H1 (cell line): ENCODE results near the gene CILP. TPM values are rescaled to one million over a fixed set of nuclear protein-coding genes. Genes with fewer than 3 reads are reported as not detected.

Source experiments
- RNF2 ChIP-seq: fragments of 200-900, 300-1000 bp; sonication (generic); IDR thresholded peaks from 2 replicates; pipeline ENCODE4 v1.7.1; 2016; ENCODE audit warnings: borderline replicate concordance, low read depth, mild to moderate bottlenecking, antibody characterized with exemption, low read length; ENCODE audit not compliant: poor library complexity, severe bottlenecking; ENCODE audit errors: missing control alignments
- polyA plus RNA-seq, 7 experiments: library from polyadenylated mRNA; depleted of rRNA in 3 of 7; stranded (reverse) in 5 of 7; unstranded in 2 of 7; fragments of >200 nt in 5 of 7; fragments of 200-250 nt in 2 of 7; gene quantifications; 1 replicate in 5 of 7; 2 replicates in 1 of 7; 4 replicates in 1 of 7; pipeline versions ENCODE4 v1.2.1 to v1.2.3, GENCODE V29; 2011 to 2013; ENCODE audit warnings: missing spikeins in 2 of 7, mixed read lengths in 2 of 7
- total RNA-seq: library from RNA; stranded (reverse); fragmentation: NEBNext Ultra II Directional; extraction: Animal tissue kit (Norgen Biotek cat#: 25700); gene quantifications from 2 replicates; pipeline ENCODE4 v1.2.1, GENCODE V29; 2021

CILP gene
- total and polyA plus RNA-seq, 2 of the 8 experiments (the other 6 are each of a cell fraction or from before 2014, with no cell fraction given), result 0.02 TPM; not detected in 1

DNA sequence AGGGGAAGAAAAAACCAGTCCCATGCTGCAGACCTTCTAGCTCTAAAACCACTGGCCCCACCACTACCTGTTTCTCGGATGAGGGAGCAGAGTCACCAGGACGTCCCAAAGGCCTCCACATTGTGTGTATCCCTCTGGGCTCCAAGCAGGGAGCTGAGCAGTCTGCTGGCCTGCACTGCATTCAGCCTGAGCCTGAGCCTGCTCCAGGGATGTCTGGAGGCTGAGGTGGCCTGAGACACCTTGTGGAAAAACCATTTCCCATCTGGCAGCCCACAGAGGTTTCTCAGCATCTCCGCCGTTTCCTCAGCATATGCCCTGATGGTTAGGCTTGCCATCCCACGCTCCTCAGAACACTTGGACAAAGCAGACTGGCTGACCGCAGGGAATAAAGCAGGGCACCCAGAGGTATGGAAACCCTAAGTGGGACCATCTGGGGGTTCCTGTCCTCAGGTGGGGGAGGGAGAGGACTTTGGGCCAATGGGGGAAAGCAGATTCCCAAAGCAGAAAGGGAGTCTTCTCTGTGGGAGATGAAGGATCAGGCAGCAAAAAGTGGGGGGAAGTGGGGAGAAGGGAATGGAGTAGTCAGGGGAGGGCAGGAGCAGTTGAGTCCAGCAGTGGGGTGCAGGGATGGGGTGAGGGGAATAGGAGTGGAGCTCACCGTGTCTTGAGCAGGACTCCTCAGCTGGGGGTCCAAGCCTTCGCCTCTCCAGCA is at the start of gene CILP (continued):
- TF ChIP-seq RNF2, result no peak
